Adrenal gland (tissue), 12 donors: ENCODE measurements around the gene GALNT9. TPM values are rescaled to one million over a fixed set of nuclear protein-coding genes. Genes with fewer than 3 reads are reported as not detected.

ENCODE experiments used
- DNase-seq, 7 donors: peaks; one replicate each; pipeline ENCODE4 v3.0.0-alpha.2; 2019 to 2020
- H3K27ac ChIP-seq, 5 donors: fragments of 200-600 bp; sonication (generic) in 4 of 5; 1 replicate in 3 of 5; 2 replicates in 2 of 5; pipeline versions ENCODE4 v1.5.1 to v1.8.0; 2016 to 2020; ENCODE audit warnings: mild to moderate bottlenecking in 1 of 5
- H3K27me3 ChIP-seq: fragments of 200-600 bp; 2 replicates; pipeline ENCODE4 v1.8.0; 2021
- H3K36me3 ChIP-seq, 2 donors: fragments of 200-600 bp; replicated peaks in 1 of 2; 1 replicate in 1 of 2; 2 replicates in 1 of 2; pipeline versions ENCODE4 v1.5.1 to v1.8.0; 2018 to 2022
- H3K4me1 ChIP-seq, 2 donors: fragments of 200-600 bp; replicated peaks in 1 of 2; 1 replicate in 1 of 2; 2 replicates in 1 of 2; pipeline versions ENCODE4 v1.5.1 to v1.8.0; 2018 to 2021
- H3K4me3 ChIP-seq, 4 donors: fragments of 200-600 bp; sonication (generic) in 3 of 4; one replicate each; pipeline ENCODE4 v1.5.1; 2016 to 2018
- H3K9me3 ChIP-seq, 3 donors: fragments of 200-600 bp; sonication (generic) in 1 of 3; replicated peaks in 1 of 3; 1 replicate in 2 of 3; 2 replicates in 1 of 3; pipeline versions ENCODE4 v1.5.1 to v1.8.0; 2016 to 2021
- CTCF ChIP-seq, 6 experiments: fragments of 450-650 bp in 4 of 6; fragments of 200-600 bp in 2 of 6; sonication (generic) in 1 of 6; IDR thresholded peaks; 1 replicate in 5 of 6; 2 replicates in 1 of 6; pipeline versions ENCODE4 v1.5.1 to v1.8.0; 2016 to 2021; ENCODE audit warnings: antibody characterized with exemption in 6 of 6, mild to moderate bottlenecking in 2 of 6, moderate library complexity in 1 of 6
- POLR2A ChIP-seq, 2 donors: fragments of 450-650 bp; IDR thresholded peaks; one replicate each; pipeline ENCODE4 v1.6.1; 2017; ENCODE audit warnings: antibody characterized with exemption in 2 of 2, mild to moderate bottlenecking in 2 of 2, moderate library complexity in 1 of 2
- WGBS, 4 donors: extraction: QIAGEN DNeasy Blood & Tissue Kit in 2 of 4; methylation state at CpG; one replicate each; pipeline versions ENCODE4 v1.1.5 to v1.1.7; 2013 to 2017; 5-methylcytosine and 5-hydroxymethylcytosine counted together
- intact Hi-C, 2 donors: fragments of 100-400 bp; cut with DNase I; formaldehyde crosslinking; loops; one replicate each; pipeline versions ENCODE4 v1.14.1 to v1.15.0; 2022 to 2023
- polyA plus RNA-seq, 3 donors: library from polyadenylated mRNA; stranded (reverse); fragments of 200-250 nt in 2 of 3; fragments of 350-450 nt in 1 of 3; fragmentation: Illumina TruSeq in 1 of 3; extraction: RNeasy Lipid Tissue Mini Kit (QIAGEN cat#74804) in 1 of 3; gene quantifications; one replicate each; pipeline ENCODE4 v1.2.3, GENCODE V29; 2013 to 2014
- total RNA-seq, 9 donors: library from RNA; depleted of rRNA in 4 of 9; stranded (reverse); fragments of >200 nt in 4 of 9; fragments of 120-200 nt in 1 of 9; fragmentation: NEBNext Ultra II Directional in 1 of 9; extraction: Animal tissue kit (Norgen Biotek cat#: 25700) in 1 of 9; gene quantifications; one replicate each; pipeline versions ENCODE4 v1.1.0 to v1.2.4, GENCODE V29; 2013 to 2023
- donor health status: healthy with polysubstance abuse.
- donor health status: Bipolar disorder and iron deficiency.
- donor health status: DM: yes; HTN: yes; CAD: no.
- donor health status: DM: no; HTN: no; CAD: no.
- donor health status: DM: no; HTN: no; CAD: no.
- donor health status: DM: yes; HTN: yes; CAD: no.

GALNT9 gene
- total and polyA plus RNA-seq, 12 donors, result 0.44 to 7.8 (median 1.2) TPM; not detected in 1

GRCh38 chr12:132363661-132364347 lies 34.4 kb upstream of the GALNT9 start:
- peak in 1 of 7 donors; percentile 2 for DNase-seq
- TF ChIP-seq POLR2A (IDR thresholded peaks at IDR 0.05) (no peak), CTCF (IDR thresholded peaks at IDR 0.05) (no peak)
- 64 to 81% (median 73%) methylated on average over 11 to 22 of the region's 22 CpGs for WGBS, 4 donors
- Histone ChIP-seq H3K4me3 (no peak overlapping the region), H3K36me3 (no peaks in the 10 kb centered on the region), H3K9me3 (no peaks in the 10 kb centered on the region), H3K4me1 (no peaks in the 10 kb centered on the region), H3K27ac (no peak overlapping the region), H3K27me3 (no peaks in the 10 kb centered on the region)
- intact Hi-C loops, result no loop called here

GRCh38 chr12:132362996-132363660 lies 33.7 kb upstream of the GALNT9 start:
- H3K36me3 ChIP-seq, result no peaks in the 10 kb centered on the region
- peak in 1 of 7 donors; percentile 6 for DNase-seq
- TF ChIP-seq POLR2A (IDR thresholded peaks at IDR 0.05), result no peak
- TF ChIP-seq CTCF (IDR thresholded peaks at IDR 0.05), result no peak
- no peaks in the 10 kb centered on the region for H3K27me3 ChIP-seq
- no peaks in the 10 kb centered on the region for H3K9me3 ChIP-seq
- WGBS, 4 donors, result 82 to 85% (median 84%) methylated on average over 28 to 29 of the region's 29 CpGs
- intact Hi-C loops, result no loop called here
- H3K27ac ChIP-seq, result no peak overlapping the region
- H3K4me1 ChIP-seq, result no peaks in the 10 kb centered on the region
- H3K4me3 ChIP-seq, result no peak overlapping the region

GRCh38 chr12:132360906-132361777 lies 31.8 kb upstream of the GALNT9 start:
- peak in 1 of 7 donors; percentile 4 for DNase-seq
- H3K9me3 ChIP-seq, result no peaks in the 10 kb centered on the region
- H3K4me1 ChIP-seq, result no peaks in the 10 kb centered on the region
- no peaks in the 10 kb centered on the region for H3K36me3 ChIP-seq
- H3K4me3 ChIP-seq, result no peak overlapping the region
- no peak overlapping the region for H3K27ac ChIP-seq
- intact Hi-C loops, result no loop called here
- no peaks in the 10 kb centered on the region for H3K27me3 ChIP-seq
- 82 to 86% (median 82%) methylated on average over 30 to 52 of the region's 52 CpGs for WGBS, 4 donors
- no peak for TF ChIP-seq CTCF (IDR thresholded peaks at IDR 0.05)
- no peak for TF ChIP-seq POLR2A (IDR thresholded peaks at IDR 0.05)

GRCh38 chr12:132360410-132360809 lies 31.0 kb upstream of the GALNT9 start:
- Histone ChIP-seq H3K27me3 (no peaks in the 10 kb centered on the region), H3K36me3 (no peaks in the 10 kb centered on the region), H3K4me1 (no peaks in the 10 kb centered on the region), H3K4me3 (no peak overlapping the region), H3K27ac (no peak overlapping the region), H3K9me3 (no peaks in the 10 kb centered on the region)
- 61 to 71% (median 64%) methylated on average over 5 to 7 of the region's 7 CpGs for WGBS, 4 donors
- peak in 1 of 7 donors; percentile 2 for DNase-seq
- TF ChIP-seq CTCF (IDR thresholded peaks at IDR 0.05) (no peak), POLR2A (IDR thresholded peaks at IDR 0.05) (no peak)
- intact Hi-C loops, result no loop called here
